K562 (cell line): ENCODE results near the gene GRIPAP1. TPM values are rescaled to one million over a fixed set of nuclear protein-coding genes. Genes with fewer than 3 reads are reported as not detected.

Source experiments
- ATAC-seq: fragments of 200-7000 bp; cut with Tn5 transposase; 3 replicates; pipeline ENCODE4 v1.9.1; 2020; ENCODE audit warnings: moderate library complexity
- BruUV-seq: library from RNA; stranded (reverse); fragments of 400-500 nt; replicated peaks from 2 replicates; lab custom pipeline; 2021; lab: Mats Ljungman, UMichigan
- CTCF ChIA-PET: fragments of 300-600 bp; formaldehyde crosslinking; extraction: SDS; loops from one replicate; lab custom pipeline; 2021; ENCODE audit warnings: low intra/inter-chr PET ratio; lab: Yijun Ruan, JAX
- POLR2A ChIA-PET: fragments of 300-600, 350-650 bp; sonication (Branson Sonifier 250); formaldehyde crosslinking; extraction: SDS; loops from one replicate; lab custom pipeline; 2021; ENCODE audit warnings: antibody characterized with exemption, inconsistent platforms; lab: Yijun Ruan, JAX
- DNase-seq, 4 experiments: peaks; one replicate each; pipeline versions ENCODE4 v3.0.0 to v3.0.0-alpha.2; 2011 to 2018; ENCODE audit warnings: low spot score in 3 of 4, mixed read lengths in 3 of 4; ENCODE audit errors: extremely low read depth in 1 of 4
- FAIRE-seq: peaks from 2 replicates; lab custom pipeline; 2011; peaks lifted over from hg19 to GRCh38; lab: Jason Lieb, UNC
- H2AFZ ChIP-seq: 2 replicates; pipeline ENCODE4 v1.6.0; 2011; ENCODE audit warnings: low read depth, low read length, control low read depth, inconsistent platforms
- H3K27ac ChIP-seq: fragments of 200-600 bp; 3 replicates; pipeline ENCODE4 v1.8.0; 2011; ENCODE audit warnings: low read depth, mild to moderate bottlenecking, control low read depth, inconsistent platforms, low read length, moderate library complexity, mixed read lengths; ENCODE audit errors: extremely low read depth
- H3K27me3 ChIP-seq, 2 experiments: fragments of 300-600 bp in 1 of 2; 2 replicates in 1 of 2; 3 replicates in 1 of 2; pipeline versions ENCODE4 v1.6.0 to v1.8.0; 2011; ENCODE audit warnings: inconsistent platforms in 2 of 2, low read length in 2 of 2, mild to moderate bottlenecking in 1 of 2, mixed read lengths in 1 of 2, moderate library complexity in 1 of 2; ENCODE audit not compliant: control insufficient read depth in 2 of 2, insufficient read depth in 2 of 2
- H3K36me3 ChIP-seq: fragments of 300-600 bp; 3 replicates; pipeline ENCODE4 v1.8.0; 2011; ENCODE audit warnings: mild to moderate bottlenecking, low read length, inconsistent platforms; ENCODE audit not compliant: control insufficient read depth, insufficient read depth
- H3K4me1 ChIP-seq, 2 experiments: fragments of 200-600 bp in 1 of 2; replicated peaks in 1 of 2; 2 replicates in 1 of 2; 3 replicates in 1 of 2; pipeline versions ENCODE4 v1.5.1 to v1.8.0; 2011; ENCODE audit warnings: inconsistent platforms in 2 of 2, low read length in 2 of 2, mild to moderate bottlenecking in 1 of 2, mixed read lengths in 1 of 2, moderate library complexity in 1 of 2; ENCODE audit not compliant: control insufficient read depth in 2 of 2, insufficient read depth in 2 of 2
- H3K4me2 ChIP-seq: 2 replicates; pipeline ENCODE4 v1.6.1; 2011; ENCODE audit warnings: low read length, control low read depth, inconsistent platforms, mixed read lengths; ENCODE audit not compliant: insufficient read depth
- H3K4me3 ChIP-seq: fragments of 200-600 bp; sonication (generic), shearing (Covaris generic); 2 replicates; pipeline ENCODE4 v1.5.1; 2016; ENCODE audit warnings: control low read depth, inconsistent platforms
- H3K79me2 ChIP-seq: fragments of 200-600 bp; 3 replicates; pipeline ENCODE4 v1.8.0; 2011; ENCODE audit warnings: low read length, inconsistent platforms; ENCODE audit not compliant: control insufficient read depth, insufficient read depth
- H3K9ac ChIP-seq, 2 experiments: 2 replicates each; pipeline versions ENCODE4 v1.6.0 to v1.6.1; 2011; ENCODE audit warnings: low read depth in 2 of 2, low read length in 2 of 2, control low read depth in 1 of 2, inconsistent platforms in 1 of 2, mild to moderate bottlenecking in 1 of 2, mixed read lengths in 1 of 2; ENCODE audit not compliant: insufficient read depth in 1 of 2
- H3K9me1 ChIP-seq: one replicate; pipeline ENCODE4 v1.6.0; 2011; ENCODE audit warnings: inconsistent platforms, mild to moderate bottlenecking, low read length, moderate library complexity; ENCODE audit not compliant: control insufficient read depth, insufficient read depth
- H3K9me3 ChIP-seq: replicated peaks from 2 replicates; pipeline ENCODE4 v1.5.1; 2011; ENCODE audit warnings: low read depth, low read length, inconsistent platforms; ENCODE audit not compliant: control insufficient read depth, insufficient read depth
- H4K20me1 ChIP-seq: replicated peaks from 2 replicates; pipeline ENCODE4 v1.6.1; 2011; ENCODE audit warnings: low read length, inconsistent platforms, mixed read lengths; ENCODE audit not compliant: control insufficient read depth, insufficient read depth
- SNIP1 ChIP-seq: fragments of 450-650 bp; IDR thresholded peaks from 2 replicates; pipeline ENCODE4 v1.7.1; 2017; ENCODE audit warnings: low read depth, mild to moderate bottlenecking
- WGBS: fragments of 100-300 bp; shearing (Covaris generic); methylation state at CpG from one replicate; pipeline ENCODE4 v1.1.6; 2016; ENCODE audit warnings: low coverage, mixed read lengths; ENCODE audit not compliant: insufficient coverage; ENCODE audit errors: missing lambda C conversion rate; 5-methylcytosine and 5-hydroxymethylcytosine counted together
- in situ Hi-C: fragments of 300-500 bp; cut with MboI; formaldehyde crosslinking; loops from 4 replicates; pipeline ENCODE4 v1.15.0; 2018; ENCODE audit warnings: inconsistent platforms, mixed read lengths
- intact Hi-C: fragments of 100-400 bp; cut with micrococcal nuclease; formaldehyde crosslinking; loops from 2 replicates; pipeline ENCODE4 v1.14.2; 2022
- polyA plus RNA-seq, 8 experiments: library from polyadenylated mRNA; depleted of rRNA in 4 of 8; stranded (reverse) in 5 of 8; unstranded in 3 of 8; fragments of >200 nt; fragmentation: Nextera tagmentation in 2 of 8; fragmentation: Illumina TruSeq in 1 of 8; extraction: Ambion mirVana in 2 of 8; extraction: Trizol in 1 of 8; gene quantifications; 2 replicates each; pipeline versions ENCODE4 v1.2.1 to v1.2.3, GENCODE V29; 2011 to 2014; ENCODE audit warnings: inconsistent platforms in 1 of 8, missing spikeins in 1 of 8
- total RNA-seq, 7 experiments: library from RNA; depleted of rRNA in 6 of 7; stranded (reverse); fragments of >200 nt in 6 of 7; fragmentation: Illumina TruSeq in 2 of 7; extraction: Trizol in 2 of 7; gene quantifications; 2 replicates each; pipeline versions ENCODE4 v1.2.1 to v1.2.3, GENCODE V29; 2011 to 2021; ENCODE audit warnings: low replicate concordance in 1 of 7
- TF ChIP-seq, protein P1 (sequence below): fragments of 450-650 bp; IDR thresholded peaks from 2 replicates; pipeline ENCODE4 v1.6.1; 2017; ENCODE audit warnings: antibody characterized with exemption

GRIPAP1 gene
- total and polyA plus RNA-seq, 9 of the 15 experiments (the other 6 are each of a cell fraction or from before 2014, with no cell fraction given) = 4.1 to 41.6 (median 24.0) TPM

DNA sequence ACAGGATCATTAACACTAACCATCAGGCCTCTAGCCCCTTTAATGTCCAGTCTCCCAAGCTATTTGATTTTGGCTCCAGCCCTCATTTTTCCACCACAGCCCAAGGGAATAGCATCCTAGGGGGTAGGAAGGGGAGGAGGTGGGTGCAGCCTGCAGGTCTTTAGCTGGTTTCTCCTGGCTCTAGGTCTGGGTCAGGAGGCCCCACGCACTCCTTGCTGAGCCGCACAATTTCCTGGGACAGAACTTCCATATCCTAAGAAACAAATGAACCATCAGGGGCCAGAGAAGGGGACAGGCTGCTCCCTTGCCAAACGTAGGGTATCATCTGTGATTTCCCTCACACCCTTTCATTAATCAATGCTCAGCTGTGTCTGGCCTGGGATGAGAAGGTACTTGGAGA lies 28.0 kb downstream of the GRIPAP1 start:
- Histone ChIP-seq H3K4me2 (no peak overlapping the region), H3K4me1 (peaks cover 11 to 27% of the 10 kb centered on the region in 2 experiments; a peak in 4 of 5 replicates), H3K27me3 (no peaks in the 10 kb centered on the region), H3K79me2 (no peaks in the 10 kb centered on the region), H2AFZ (no peak overlapping the region), H3K9ac (no peak overlapping the region), H3K9me1 (no peaks in the 10 kb centered on the region), H3K4me3 (no peak overlapping the region), H3K9me3 (no peaks in the 10 kb centered on the region), H3K27ac (no peak overlapping the region), H4K20me1 (no peaks in the 10 kb centered on the region), H3K36me3 (peaks cover 26% of the 10 kb centered on the region; the same call in 2 of the 3 replicates)
- TF ChIP-seq, protein P1, sequence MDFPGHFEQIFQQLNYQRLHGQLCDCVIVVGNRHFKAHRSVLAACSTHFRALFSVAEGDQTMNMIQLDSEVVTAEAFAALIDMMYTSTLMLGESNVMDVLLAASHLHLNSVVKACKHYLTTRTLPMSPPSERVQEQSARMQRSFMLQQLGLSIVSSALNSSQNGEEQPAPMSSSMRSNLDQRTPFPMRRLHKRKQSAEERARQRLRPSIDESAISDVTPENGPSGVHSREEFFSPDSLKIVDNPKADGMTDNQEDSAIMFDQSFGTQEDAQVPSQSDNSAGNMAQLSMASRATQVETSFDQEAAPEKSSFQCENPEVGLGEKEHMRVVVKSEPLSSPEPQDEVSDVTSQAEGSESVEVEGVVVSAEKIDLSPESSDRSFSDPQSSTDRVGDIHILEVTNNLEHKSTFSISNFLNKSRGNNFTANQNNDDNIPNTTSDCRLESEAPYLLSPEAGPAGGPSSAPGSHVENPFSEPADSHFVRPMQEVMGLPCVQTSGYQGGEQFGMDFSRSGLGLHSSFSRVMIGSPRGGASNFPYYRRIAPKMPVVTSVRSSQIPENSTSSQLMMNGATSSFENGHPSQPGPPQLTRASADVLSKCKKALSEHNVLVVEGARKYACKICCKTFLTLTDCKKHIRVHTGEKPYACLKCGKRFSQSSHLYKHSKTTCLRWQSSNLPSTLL = no peak
- no peak for TF ChIP-seq SNIP1
- ChIA-PET POLR2A (interaction anchor here (1.0 kb wide), 1 partner anchor 201 kb away, joined by 3 read pairs; no protein-coding TSS in a partner anchor), CTCF (no interaction called here)
- DNase-seq = no peak
- BruUV-seq = no TSS peak
- WGBS = 88% methylated on average over 3 of the region's 3 CpGs
- ATAC-seq = no peak
- intact Hi-C loops (no loop called here), in situ Hi-C loops (loop anchor here (10.0 kb wide), 1 partner anchor 131 kb away; no protein-coding TSS in a partner anchor)
- no peak for FAIRE-seq
